Astrocyte (in vitro differentiated cells and primary cell): ENCODE measurements around the gene DLGAP4.

Source experiments
- CTCF ChIP-seq: IDR thresholded peaks from 2 replicates; pipeline ENCODE4 v1.5.1; 2011; ENCODE audit warnings: low read depth, mild to moderate bottlenecking, inconsistent platforms, low read length, moderate library complexity; ENCODE audit not compliant: insufficient read depth
- EZH2 ChIP-seq: IDR thresholded peaks from 2 replicates; pipeline ENCODE4 v1.6.1; 2012; ENCODE audit warnings: mild to moderate bottlenecking, low read length, inconsistent platforms; ENCODE audit not compliant: insufficient read depth

- no peak for TF ChIP-seq CTCF
- TF ChIP-seq EZH2 = no peak
Observed at GRCh38 chr20:36499211-36499610, 193.1 kb downstream of the DLGAP4 start.
